ENCODE results near the gene CACNB2. TPM values are rescaled to one million over a fixed set of nuclear protein-coding genes. Genes with fewer than 3 reads are reported as not detected.

Gene CACNB2
- total RNA-seq, 1 donor: 2.1 TPM

- no peak for DNase-seq (ENCODE audit: low read depth)
- no peak overlapping the region for H3K4me3 ChIP-seq (ENCODE audit: low read depth, low read length)
- TF ChIP-seq CTCF (IDR thresholded peaks at IDR 0.05; ENCODE audit: insufficient read depth, low read length): no peak
Observed at GRCh38 chr10:18350340-18350739, 210.1 kb downstream of the CACNB2 start.

- DNase-seq (ENCODE audit: low read depth): no peak
- TF ChIP-seq CTCF (IDR thresholded peaks at IDR 0.05; ENCODE audit: insufficient read depth, low read length): no peak
- no peak overlapping the region for H3K4me3 ChIP-seq (ENCODE audit: low read depth, low read length)
Observed at GRCh38 chr10:18351421-18351820, 211.2 kb downstream of the CACNB2 start.

GRCh38 chr10:18352175-18352574, 212.0 kb downstream of the CACNB2 start:
- no peak for DNase-seq (ENCODE audit: low read depth)
- TF ChIP-seq CTCF (IDR thresholded peaks at IDR 0.05; ENCODE audit: insufficient read depth, low read length): no peak
- no peak overlapping the region for H3K4me3 ChIP-seq (ENCODE audit: low read depth, low read length)

GRCh38 chr10:18359812-18360211, 219.6 kb downstream of the CACNB2 start:
- no peak overlapping the region for H3K4me3 ChIP-seq (ENCODE audit: low read depth, low read length)
- no peak for TF ChIP-seq CTCF (IDR thresholded peaks at IDR 0.05; ENCODE audit: insufficient read depth, low read length)
- no peak for DNase-seq (ENCODE audit: low read depth)

GRCh38 chr10:18362892-18363291, 222.7 kb downstream of the CACNB2 start:
- no peak overlapping the region for H3K4me3 ChIP-seq (ENCODE audit: low read depth, low read length)
- DNase-seq (ENCODE audit: low read depth): no peak

GRCh38 chr10:18364987-18365775, 225.0 kb downstream of the CACNB2 start:
- DNase-seq (ENCODE audit: low read depth): no peak
- TF ChIP-seq CTCF (IDR thresholded peaks at IDR 0.05; ENCODE audit: insufficient read depth, low read length): no peak
- no peak overlapping the region for H3K4me3 ChIP-seq (ENCODE audit: low read depth, low read length)

More at GRCh38 chr10:18362892-18363291, 222.7 kb downstream of the CACNB2 start:
- TF ChIP-seq CTCF (IDR thresholded peaks at IDR 0.05; ENCODE audit: insufficient read depth, low read length): no peak

- H3K4me3 ChIP-seq (ENCODE audit: low read depth, low read length): no peak overlapping the region
- no peak for TF ChIP-seq CTCF (IDR thresholded peaks at IDR 0.05; ENCODE audit: insufficient read depth, low read length)
- DNase-seq (ENCODE audit: low read depth): no peak
Observed at GRCh38 chr10:18367840-18368239, 227.6 kb downstream of the CACNB2 start.

Measured in fibroblast of the aortic adventitia (primary cell).